SH-SY5Y (cell line): ENCODE data around the gene YARS1.

Experiments used
- GATA2 ChIP-seq: IDR thresholded peaks from 2 replicates; pipeline ENCODE4 v1.6.1; 2011; ENCODE audit warnings: mild to moderate bottlenecking, low read depth, low read length
- GATA3 ChIP-seq: IDR thresholded peaks from 2 replicates; pipeline ENCODE4 v1.6.1; 2011; ENCODE audit warnings: low read depth, mild to moderate bottlenecking, low read length, moderate library complexity

DNA sequence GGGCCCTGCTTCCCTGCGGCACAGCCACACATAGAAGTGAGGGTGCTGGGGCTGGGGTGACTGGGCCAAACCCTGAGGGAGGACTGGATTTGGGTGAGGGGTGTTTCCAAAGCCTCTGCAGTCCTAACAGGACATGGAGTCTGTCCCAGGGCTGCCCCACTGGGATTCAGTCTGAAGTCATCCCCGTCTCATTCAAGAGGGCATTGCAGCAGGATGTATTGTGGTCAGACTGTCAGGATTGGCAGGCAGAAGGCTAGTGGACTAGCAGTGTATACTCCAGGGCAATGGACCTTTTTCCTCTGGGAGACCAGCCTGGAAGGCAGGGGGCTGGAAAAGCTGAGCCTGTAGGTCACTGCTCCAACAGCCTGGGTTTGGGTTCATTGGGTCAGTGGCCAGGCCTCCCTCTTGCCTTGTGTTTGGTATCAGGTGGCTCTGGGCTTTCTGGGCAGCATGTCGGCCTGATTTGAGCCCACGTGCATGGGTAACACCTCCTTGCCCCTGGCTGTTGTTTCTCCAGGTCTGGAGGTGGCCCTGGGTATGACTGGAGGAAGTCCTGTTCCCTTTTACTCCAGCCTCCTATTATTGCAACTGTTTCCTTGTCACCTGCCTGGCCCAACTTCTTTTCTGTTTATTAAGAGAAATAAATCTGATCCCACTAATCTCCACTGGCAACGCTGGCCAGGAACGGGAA lies 73.6 kb downstream of the YARS1 start:
- TF ChIP-seq GATA3: no peak
- no peak for TF ChIP-seq GATA2
